ENCODE results near the gene PPIL1. TPM values are rescaled to one million over a fixed set of nuclear protein-coding genes. Genes with fewer than 3 reads are reported as not detected.

PPIL1 gene
- total RNA-seq, 2 experiments from 2014 or later = 34.5 to 35.6 TPM

DNA sequence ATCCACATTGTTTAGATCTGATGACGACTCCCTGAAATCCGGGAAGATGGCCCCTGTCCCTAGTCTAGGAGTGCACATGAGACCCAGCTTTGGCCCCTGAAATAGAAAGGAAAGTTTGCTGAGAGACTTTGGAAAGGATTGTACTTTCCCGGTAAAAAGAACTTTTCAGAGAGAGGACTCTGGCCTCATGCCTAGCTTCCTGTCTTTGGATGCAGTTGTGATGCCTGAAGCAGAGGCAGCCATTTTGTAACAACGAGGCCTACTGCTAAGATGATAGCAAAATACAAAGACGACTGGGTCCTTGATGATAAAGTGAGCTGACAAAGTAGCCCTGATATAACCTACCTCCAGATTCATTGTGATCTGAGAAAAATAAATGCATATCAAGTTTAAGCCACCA lies 42.3 kb downstream of the PPIL1 start:
- no peaks in the 10 kb centered on the region for H3K36me3 Mint-ChIP-seq (ENCODE audit: low read depth)
- TF ChIP-seq, protein P1, sequence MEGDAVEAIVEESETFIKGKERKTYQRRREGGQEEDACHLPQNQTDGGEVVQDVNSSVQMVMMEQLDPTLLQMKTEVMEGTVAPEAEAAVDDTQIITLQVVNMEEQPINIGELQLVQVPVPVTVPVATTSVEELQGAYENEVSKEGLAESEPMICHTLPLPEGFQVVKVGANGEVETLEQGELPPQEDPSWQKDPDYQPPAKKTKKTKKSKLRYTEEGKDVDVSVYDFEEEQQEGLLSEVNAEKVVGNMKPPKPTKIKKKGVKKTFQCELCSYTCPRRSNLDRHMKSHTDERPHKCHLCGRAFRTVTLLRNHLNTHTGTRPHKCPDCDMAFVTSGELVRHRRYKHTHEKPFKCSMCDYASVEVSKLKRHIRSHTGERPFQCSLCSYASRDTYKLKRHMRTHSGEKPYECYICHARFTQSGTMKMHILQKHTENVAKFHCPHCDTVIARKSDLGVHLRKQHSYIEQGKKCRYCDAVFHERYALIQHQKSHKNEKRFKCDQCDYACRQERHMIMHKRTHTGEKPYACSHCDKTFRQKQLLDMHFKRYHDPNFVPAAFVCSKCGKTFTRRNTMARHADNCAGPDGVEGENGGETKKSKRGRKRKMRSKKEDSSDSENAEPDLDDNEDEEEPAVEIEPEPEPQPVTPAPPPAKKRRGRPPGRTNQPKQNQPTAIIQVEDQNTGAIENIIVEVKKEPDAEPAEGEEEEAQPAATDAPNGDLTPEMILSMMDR (IDR thresholded peaks at IDR 0.05) = no peak
- intact Hi-C loops (cut with micrococcal nuclease) = no loop called here

DNA sequence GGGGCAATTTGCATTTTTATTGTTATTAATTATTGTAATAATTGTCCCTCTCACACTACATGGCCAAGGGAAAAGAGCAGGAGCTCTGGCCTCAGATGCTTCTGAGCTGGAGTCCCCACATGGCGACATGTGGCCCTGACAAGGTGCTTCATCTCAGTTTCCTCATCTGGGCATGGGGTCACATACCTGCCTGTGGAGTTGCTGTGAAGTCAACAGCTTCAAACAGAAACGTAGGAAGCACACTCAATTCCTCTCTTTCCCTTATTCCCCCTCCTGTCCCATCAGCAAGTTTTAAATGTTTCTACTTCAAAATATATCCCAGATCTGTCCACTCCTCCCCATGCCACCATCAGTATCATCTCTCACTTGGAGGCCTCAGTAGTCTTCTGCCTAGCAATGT lies 44.0 kb downstream of the PPIL1 start:
- no peaks in the 10 kb centered on the region for H3K36me3 Mint-ChIP-seq (ENCODE audit: low read depth)
- no peak for ATAC-seq
- no peaks in the 10 kb centered on the region for H3K9me3 Mint-ChIP-seq
- DNase-seq = no peak
- H3K4me1 Mint-ChIP-seq (ENCODE audit: low read depth) = peaks cover 4% of the 10 kb centered on the region
- ChIA-PET POLR2A (interaction anchor here (1.3 kb wide), 1 partner anchor 43 kb away, joined by 3 read pairs; no protein-coding TSS in a partner anchor), CTCF (interaction anchor here (1.5 to 2.2 kb wide), 3 partner anchors 19 to 72 kb away, joined by 3 to 6 read pairs (median 3); no protein-coding TSS in a partner anchor)
- H3K27ac Mint-ChIP-seq = no peak overlapping the region
- H3K4me3 Mint-ChIP-seq = no peak overlapping the region
- TF ChIP-seq, protein P1 (IDR thresholded peaks at IDR 0.05) = no peak
- intact Hi-C loops (cut with micrococcal nuclease) = no loop called here
- H3K27me3 Mint-ChIP-seq = peaks cover 3% of the 10 kb centered on the region

More for the DNA sequence above, 42.3 kb downstream of the PPIL1 start:
- POLR2A ChIA-PET = interaction anchor here (0.7 to 0.8 kb wide), 2 partner anchors 33 to 50 kb away, joined by 3 read pairs; no protein-coding TSS in a partner anchor
- Mint-ChIP-seq H3K4me1 (ENCODE audit: low read depth) (peaks cover 3% of the 10 kb centered on the region), H3K4me3 (no peak overlapping the region), H3K9me3 (no peaks in the 10 kb centered on the region), H3K27ac (no peak overlapping the region), H3K27me3 (peaks cover 6% of the 10 kb centered on the region)
- no peak for DNase-seq
- CTCF ChIA-PET = interaction anchor here (0.9 to 2.2 kb wide), 3 partner anchors 19 to 186 kb away, joined by 3 to 6 read pairs (median 3); no protein-coding TSS in a partner anchor
- ATAC-seq = no peak

DNA sequence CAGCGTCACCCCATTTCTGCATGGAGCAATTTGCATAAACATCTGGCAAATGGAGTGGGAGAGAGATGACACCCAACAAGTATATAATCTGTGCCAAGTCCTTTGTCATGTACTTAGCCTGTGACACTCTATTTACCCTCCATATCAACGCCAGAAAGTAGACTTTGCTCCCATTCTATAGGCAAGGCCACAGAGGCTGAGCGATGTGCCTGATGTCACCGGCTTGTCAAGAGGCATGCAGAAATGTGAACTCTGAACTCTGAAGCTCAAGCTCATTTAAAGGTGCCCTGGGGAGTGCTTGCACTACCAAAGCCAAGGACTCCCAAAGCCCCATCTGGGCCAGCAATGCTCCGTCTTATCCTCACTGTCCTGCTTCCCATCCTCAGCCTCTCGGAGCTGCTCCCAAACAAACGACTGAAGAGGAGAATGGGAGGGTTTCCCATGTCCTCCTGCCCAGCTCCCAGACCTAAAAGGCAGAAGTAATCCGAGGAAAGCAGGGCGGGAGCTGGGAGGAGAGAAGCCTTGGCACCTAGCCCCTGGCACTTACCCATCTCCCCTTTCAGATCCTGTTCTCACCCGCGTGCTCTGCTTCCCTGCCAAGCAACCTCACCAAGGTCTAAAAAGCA lies 44.6 kb downstream of the PPIL1 start:
- H3K27me3 Mint-ChIP-seq = peaks cover 3% of the 10 kb centered on the region
- H3K27ac Mint-ChIP-seq = no peak overlapping the region
- DNase-seq (no peak), ATAC-seq (no peak)
- intact Hi-C loops (cut with micrococcal nuclease) = no loop called here
- H3K9me3 Mint-ChIP-seq = no peaks in the 10 kb centered on the region
- H3K36me3 Mint-ChIP-seq (ENCODE audit: low read depth) = no peaks in the 10 kb centered on the region
- peaks cover 4% of the 10 kb centered on the region for H3K4me1 Mint-ChIP-seq (ENCODE audit: low read depth)
- ChIA-PET POLR2A (interaction anchor here (1.3 kb wide), 1 partner anchor 43 kb away, joined by 3 read pairs; no protein-coding TSS in a partner anchor), CTCF (interaction anchor here (1.5 to 1.7 kb wide), 2 partner anchors 19 to 71 kb away, joined by 3 read pairs; no protein-coding TSS in a partner anchor)
- TF ChIP-seq, protein P1 (IDR thresholded peaks at IDR 0.05) = no peak
- no peak overlapping the region for H3K4me3 Mint-ChIP-seq

DNA sequence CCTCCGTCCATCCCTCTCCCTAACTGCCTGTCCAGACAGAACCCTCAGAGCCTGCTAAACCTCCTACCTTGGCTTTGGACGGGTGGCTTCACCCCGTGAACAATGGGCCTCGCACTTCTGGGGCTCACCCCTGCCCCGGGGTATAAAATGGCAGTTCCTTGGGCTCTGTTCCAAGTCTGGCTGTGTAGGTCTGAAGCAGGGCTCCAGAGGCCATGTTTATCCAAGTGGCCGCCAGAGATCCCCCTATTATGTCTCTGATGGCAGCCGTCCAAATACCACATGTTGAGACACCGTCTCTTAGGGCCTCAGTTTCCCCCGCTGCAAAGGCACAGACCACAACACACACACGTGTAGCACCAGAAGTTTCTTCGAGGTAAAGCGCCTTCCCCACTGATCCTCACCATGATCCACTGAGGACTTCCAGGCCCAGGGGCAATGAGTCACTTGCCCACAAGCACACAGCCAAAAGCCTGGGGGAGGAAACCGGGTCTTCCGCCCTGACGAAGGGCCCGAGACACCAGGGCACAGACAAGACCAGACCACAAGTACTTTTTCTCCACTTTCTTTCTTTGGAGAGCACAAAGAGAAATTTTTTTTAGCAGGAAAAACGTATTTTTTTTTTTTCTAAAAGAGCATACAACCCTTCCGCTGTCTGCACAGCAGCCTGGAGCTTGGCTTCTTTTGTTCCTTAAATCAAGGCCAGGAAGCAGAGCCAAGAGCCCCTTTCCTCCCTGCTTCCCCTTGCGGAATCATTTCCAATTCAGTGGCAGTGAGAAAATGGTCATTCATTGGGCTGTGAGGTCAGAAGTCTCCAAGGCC lies 47.1 kb downstream of the PPIL1 start:
- CTCF ChIA-PET = interaction anchor here (2.4 kb wide), 1 partner anchor 61 kb away, joined by 10 read pairs; no protein-coding TSS in a partner anchor
- TF ChIP-seq, protein P1 (IDR thresholded peaks at IDR 0.05) = no peak
- Mint-ChIP-seq H3K27me3 (peaks cover 3% of the 10 kb centered on the region), H3K4me3 (no peak overlapping the region), H3K9me3 (no peaks in the 10 kb centered on the region), H3K27ac (no peak overlapping the region), H3K36me3 (ENCODE audit: low read depth) (no peaks in the 10 kb centered on the region), H3K4me1 (ENCODE audit: low read depth) (peaks cover 4% of the 10 kb centered on the region)
- DNase-seq = peak; percentile 52
- intact Hi-C loops (cut with micrococcal nuclease) = no loop called here
- ATAC-seq = peak; percentile 78
- POLR2A ChIA-PET = no interaction called here

All from activated CD8-positive, alpha-beta T cell treated with anti-CD3 and anti-CD28 coated beads for 36 hours (primary cell).